Measurements from ENCODE around the gene EHF. TPM values are rescaled to one million over a fixed set of nuclear protein-coding genes. Genes with fewer than 3 reads are reported as not detected.

Gene EHF
- total RNA-seq, 1 experiment from 2014 or later: 1.1 TPM

DNA sequence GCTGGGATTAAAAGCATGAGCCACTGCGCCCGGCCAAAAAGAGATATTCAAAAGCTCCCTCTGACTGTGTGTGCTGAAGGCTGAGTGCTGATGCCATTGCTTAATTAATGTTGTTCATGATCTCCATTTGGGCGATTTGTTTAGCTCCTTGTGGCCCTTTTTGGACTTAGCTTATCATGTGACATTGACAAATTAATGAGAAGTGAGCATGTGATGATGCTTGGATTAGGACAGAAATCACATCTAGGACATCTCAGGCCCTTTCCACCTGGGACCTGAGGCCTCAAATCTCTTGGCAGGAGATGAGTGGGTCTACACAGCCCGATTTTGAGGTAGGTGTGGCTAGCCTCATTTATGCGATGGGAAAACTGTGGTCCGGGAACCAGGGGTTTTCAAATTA lies 10.4 kb downstream of the EHF start:
- POLR2A ChIA-PET: interaction anchor here (0.6 kb wide), 1 partner anchor 8 kb away, joined by 4 read pairs; no protein-coding TSS in a partner anchor

DNA sequence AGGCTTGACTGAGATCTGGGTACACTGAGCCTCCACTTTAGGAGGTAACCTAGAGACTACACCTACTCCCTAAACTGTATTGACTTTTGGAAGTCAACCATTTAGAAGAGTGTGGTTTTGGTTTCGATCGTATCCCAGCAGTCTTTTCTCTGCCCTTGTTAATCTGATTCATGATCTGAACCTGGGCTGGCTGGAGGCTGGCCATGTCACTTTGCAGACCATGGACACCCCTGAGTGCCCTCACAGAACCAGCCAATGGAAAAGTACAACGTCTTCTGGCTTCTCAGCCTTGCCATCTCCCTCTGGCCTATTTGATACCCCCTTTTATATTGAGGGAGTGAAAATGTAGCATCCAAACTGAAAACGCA lies 10.8 kb downstream of the EHF start:
- intact Hi-C loops (cut with micrococcal nuclease): no loop called here
- POLR2A ChIA-PET: interaction anchor here (1.3 to 15.2 kb wide), 2 partner anchors 9 to 19 kb away, joined by 6 to 273 read pairs; no protein-coding TSS in a partner anchor
- no peak for DNase-seq (ENCODE audit: unreplicated experiment)
- H3K27me3 Mint-ChIP-seq (ENCODE audit: insufficient read depth, unreplicated experiment): no peaks in the 10 kb centered on the region
- CTCF ChIA-PET: interaction anchor here (0.8 to 1.9 kb wide), 2 partner anchors 9 to 46 kb away, joined by 4 to 6 read pairs; no protein-coding TSS in a partner anchor
- TF ChIP-seq, protein P1, sequence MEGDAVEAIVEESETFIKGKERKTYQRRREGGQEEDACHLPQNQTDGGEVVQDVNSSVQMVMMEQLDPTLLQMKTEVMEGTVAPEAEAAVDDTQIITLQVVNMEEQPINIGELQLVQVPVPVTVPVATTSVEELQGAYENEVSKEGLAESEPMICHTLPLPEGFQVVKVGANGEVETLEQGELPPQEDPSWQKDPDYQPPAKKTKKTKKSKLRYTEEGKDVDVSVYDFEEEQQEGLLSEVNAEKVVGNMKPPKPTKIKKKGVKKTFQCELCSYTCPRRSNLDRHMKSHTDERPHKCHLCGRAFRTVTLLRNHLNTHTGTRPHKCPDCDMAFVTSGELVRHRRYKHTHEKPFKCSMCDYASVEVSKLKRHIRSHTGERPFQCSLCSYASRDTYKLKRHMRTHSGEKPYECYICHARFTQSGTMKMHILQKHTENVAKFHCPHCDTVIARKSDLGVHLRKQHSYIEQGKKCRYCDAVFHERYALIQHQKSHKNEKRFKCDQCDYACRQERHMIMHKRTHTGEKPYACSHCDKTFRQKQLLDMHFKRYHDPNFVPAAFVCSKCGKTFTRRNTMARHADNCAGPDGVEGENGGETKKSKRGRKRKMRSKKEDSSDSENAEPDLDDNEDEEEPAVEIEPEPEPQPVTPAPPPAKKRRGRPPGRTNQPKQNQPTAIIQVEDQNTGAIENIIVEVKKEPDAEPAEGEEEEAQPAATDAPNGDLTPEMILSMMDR (IDR thresholded peaks at IDR 0.05; ENCODE audit: unreplicated experiment): no peak
- H3K36me3 Mint-ChIP-seq (ENCODE audit: insufficient read depth, unreplicated experiment): no peaks in the 10 kb centered on the region
- BruUV-seq (replicated peaks): no TSS peak
- peak overlapping the region; percentile 88 for H3K27ac Mint-ChIP-seq (ENCODE audit: low read depth, unreplicated experiment)
- no peak overlapping the region for H3K4me3 Mint-ChIP-seq (ENCODE audit: unreplicated experiment)
- peaks cover 30% of the 10 kb centered on the region for H3K4me1 Mint-ChIP-seq (ENCODE audit: insufficient read depth, unreplicated experiment)
- no peaks in the 10 kb centered on the region for H3K9me3 Mint-ChIP-seq (ENCODE audit: unreplicated experiment)

More for the DNA sequence above, 10.4 kb downstream of the EHF start:
- no peak for DNase-seq (ENCODE audit: unreplicated experiment)
- Mint-ChIP-seq H3K4me3 (ENCODE audit: unreplicated experiment) (no peak overlapping the region), H3K36me3 (ENCODE audit: insufficient read depth, unreplicated experiment) (no peaks in the 10 kb centered on the region), H3K9me3 (ENCODE audit: unreplicated experiment) (no peaks in the 10 kb centered on the region), H3K27ac (ENCODE audit: low read depth, unreplicated experiment) (no peak overlapping the region), H3K27me3 (ENCODE audit: insufficient read depth, unreplicated experiment) (no peaks in the 10 kb centered on the region), H3K4me1 (ENCODE audit: insufficient read depth, unreplicated experiment) (peaks cover 34% of the 10 kb centered on the region)
- intact Hi-C loops (cut with micrococcal nuclease): no loop called here
- no TSS peak for BruUV-seq (replicated peaks)
- CTCF ChIA-PET: interaction anchor here (0.5 to 1.9 kb wide), 4 partner anchors 9 to 51 kb away, joined by 3 to 6 read pairs (median 4); no protein-coding TSS in a partner anchor
- TF ChIP-seq, protein P1 (IDR thresholded peaks at IDR 0.05; ENCODE audit: unreplicated experiment): no peak

DNA sequence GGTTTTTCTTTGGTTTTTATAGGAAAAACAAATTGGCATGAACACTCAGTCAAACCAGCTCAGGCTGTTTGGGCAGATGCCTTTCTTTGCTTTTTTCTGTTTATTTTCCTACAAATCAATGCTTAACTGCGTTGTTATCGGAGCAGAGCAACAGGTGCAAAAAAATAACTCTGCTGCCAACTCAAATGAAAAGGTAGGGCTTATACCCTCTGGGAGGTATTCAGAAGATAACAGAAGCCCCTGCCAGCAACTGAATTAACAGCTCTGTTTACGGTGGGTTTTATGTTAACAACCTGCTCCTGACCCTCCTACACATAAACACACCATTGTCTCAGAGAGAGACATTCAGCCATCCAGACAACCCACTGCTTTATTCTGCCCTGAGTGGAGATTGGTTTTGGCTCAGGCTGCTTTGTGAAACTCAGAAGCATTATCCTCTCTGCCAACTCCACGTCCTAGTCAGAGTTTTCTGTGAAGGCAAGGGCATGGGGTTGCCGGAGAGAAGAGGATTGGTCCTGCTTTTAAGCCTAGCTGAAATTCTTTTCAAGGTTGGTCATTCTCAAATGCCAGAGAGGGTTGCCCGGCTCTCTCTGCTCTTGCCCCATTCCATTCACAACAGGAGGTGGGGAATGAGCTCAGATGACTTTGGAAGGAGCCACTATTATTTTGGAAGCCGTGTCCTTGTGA lies 11.4 kb downstream of the EHF start:
- peaks cover 24% of the 10 kb centered on the region for H3K4me1 Mint-ChIP-seq (ENCODE audit: insufficient read depth, unreplicated experiment)
- ChIA-PET CTCF (no interaction called here), POLR2A (interaction anchor here (0.5 to 15.2 kb wide), 4 partner anchors 8 to 18 kb away, joined by 3 to 273 read pairs (median 6); no protein-coding TSS in a partner anchor)
- no TSS peak for BruUV-seq (replicated peaks)
- no peak overlapping the region for H3K4me3 Mint-ChIP-seq (ENCODE audit: unreplicated experiment)
- H3K36me3 Mint-ChIP-seq (ENCODE audit: insufficient read depth, unreplicated experiment): no peaks in the 10 kb centered on the region
- intact Hi-C loops (cut with micrococcal nuclease): no loop called here
- no peaks in the 10 kb centered on the region for H3K27me3 Mint-ChIP-seq (ENCODE audit: insufficient read depth, unreplicated experiment)
- H3K27ac Mint-ChIP-seq (ENCODE audit: low read depth, unreplicated experiment): peak overlapping the region; percentile 88
- TF ChIP-seq, protein P1 (IDR thresholded peaks at IDR 0.05; ENCODE audit: unreplicated experiment): no peak
- DNase-seq (ENCODE audit: unreplicated experiment): no peak
- no peaks in the 10 kb centered on the region for H3K9me3 Mint-ChIP-seq (ENCODE audit: unreplicated experiment)

DNA sequence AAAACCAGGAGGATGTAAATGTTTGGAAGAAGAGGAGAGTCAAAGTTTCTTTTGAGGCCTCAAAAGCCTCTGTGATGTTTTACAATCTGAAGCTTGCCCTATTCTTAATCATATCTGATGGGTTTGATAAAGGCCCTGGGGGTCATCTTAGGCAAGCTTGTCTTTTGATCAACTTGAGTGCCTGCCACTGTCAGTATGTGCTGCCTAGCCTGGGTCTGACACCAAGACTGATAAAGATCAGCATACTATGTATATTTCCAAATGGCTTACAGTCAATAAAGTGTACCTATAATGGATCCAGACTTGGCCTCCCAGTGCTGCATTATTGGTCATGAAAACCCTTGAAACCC lies 12.7 kb downstream of the EHF start:
- no peak for DNase-seq (ENCODE audit: unreplicated experiment)
- H3K4me3 Mint-ChIP-seq (ENCODE audit: unreplicated experiment): no peak overlapping the region
- CTCF ChIA-PET: interaction anchor here (0.5 kb wide), 1 partner anchor 803 kb away, joined by 3 read pairs; no protein-coding TSS in a partner anchor
- no TSS peak for BruUV-seq (replicated peaks)
- H3K27me3 Mint-ChIP-seq (ENCODE audit: insufficient read depth, unreplicated experiment): no peaks in the 10 kb centered on the region
- intact Hi-C loops (cut with micrococcal nuclease): no loop called here
- POLR2A ChIA-PET: interaction anchor here (0.9 to 15.2 kb wide), 4 partner anchors 17 to 263 kb away, joined by 4 to 273 read pairs (median 4); no protein-coding TSS in a partner anchor
- H3K36me3 Mint-ChIP-seq (ENCODE audit: insufficient read depth, unreplicated experiment): no peaks in the 10 kb centered on the region
- H3K4me1 Mint-ChIP-seq (ENCODE audit: insufficient read depth, unreplicated experiment): peaks cover 24% of the 10 kb centered on the region
- H3K9me3 Mint-ChIP-seq (ENCODE audit: unreplicated experiment): no peaks in the 10 kb centered on the region
- TF ChIP-seq, protein P1 (IDR thresholded peaks at IDR 0.05; ENCODE audit: unreplicated experiment): no peak
- peak overlapping the region; percentile 88 for H3K27ac Mint-ChIP-seq (ENCODE audit: low read depth, unreplicated experiment)
